AG04450 (cell line): ENCODE measurements around the gene NCAN. TPM values are rescaled to one million over a fixed set of nuclear protein-coding genes. Genes with fewer than 3 reads are reported as not detected.

ENCODE experiments used
- CTCF ChIA-PET: fragments of 300-600, 350-600 bp; formaldehyde crosslinking; extraction: SDS; loops from one replicate; lab custom pipeline; 2022; ENCODE audit warnings: antibody characterized with exemption, inconsistent platforms; lab: Charles Lee
- POLR2A ChIA-PET: fragments of 350-600 bp; formaldehyde crosslinking; extraction: SDS; loops from one replicate; lab custom pipeline; 2021; ENCODE audit warnings: antibody characterized with exemption, inconsistent platforms; lab: Yijun Ruan, JAX
- DNase-seq: peaks from one replicate; pipeline ENCODE4 v3.0.0-alpha.2; 2011; ENCODE audit warnings: low read depth, low spot score
- H3K27ac ChIP-seq: one replicate; pipeline ENCODE4 v1.5.1; 2012; ENCODE audit warnings: low read depth, low read length, control low read depth
- H3K27me3 ChIP-seq: one replicate; pipeline ENCODE4 v1.6.0; 2012; ENCODE audit warnings: low read length; ENCODE audit not compliant: control insufficient read depth, insufficient read depth
- H3K4me3 ChIP-seq: 2 replicates; pipeline ENCODE4 v1.5.1; 2011; ENCODE audit warnings: mild to moderate bottlenecking, low read depth, low read length, control low read depth
- H3K9me3 ChIP-seq: 2 replicates; pipeline ENCODE4 v1.5.1; 2012; ENCODE audit warnings: low read length; ENCODE audit not compliant: control insufficient read depth, insufficient read depth
- CTCF ChIP-seq: IDR thresholded peaks from 2 replicates; pipeline ENCODE4 v1.5.1; 2011; ENCODE audit warnings: low read depth, low read length, control low read depth, inconsistent platforms
- polyA plus RNA-seq: library from polyadenylated mRNA; depleted of rRNA; stranded (reverse); fragments of >200 nt; gene quantifications from 2 replicates; pipeline ENCODE4 v1.2.3, GENCODE V29; 2011; rRNA removed
- small RNA-seq: library from RNA; depleted of rRNA; stranded (forward); fragments of <200 nt; gene quantifications from one replicate; pipeline ENCODE3, GENCODE V24; 2012; ENCODE audit warnings: low read depth; ENCODE audit not compliant: insufficient read length

NCAN gene
- polyA plus RNA-seq, 1 experiment: not detected

- POLR2A ChIA-PET: interaction anchor here (0.6 kb wide), 1 partner anchor 19 kb away, joined by 4 read pairs; no protein-coding TSS in a partner anchor
- no peak for TF ChIP-seq CTCF
Measured at GRCh38 chr19:19297759-19298158, 86.0 kb downstream of the NCAN start.

GRCh38 chr19:19300613-19301012, 88.9 kb downstream of the NCAN start:
- ChIA-PET POLR2A (no interaction called here), CTCF (no interaction called here)
- Histone ChIP-seq H3K27ac (no peak overlapping the region), H3K27me3 (no peaks in the 10 kb centered on the region), H3K4me3 (no peak overlapping the region), H3K9me3 (no peaks in the 10 kb centered on the region)
- no peak for DNase-seq
- TF ChIP-seq CTCF: no peak

More at GRCh38 chr19:19297759-19298158, 86.0 kb downstream of the NCAN start:
- DNase-seq: no peak
- Histone ChIP-seq H3K4me3 (no peak overlapping the region), H3K27me3 (no peaks in the 10 kb centered on the region), H3K9me3 (peaks cover 7% of the 10 kb centered on the region; the same call in 1 of the 2 replicates), H3K27ac (no peak overlapping the region)
- CTCF ChIA-PET: no interaction called here

Small RNAs within 50 kb of the gene (small RNA-seq; reads per million reads assigned to genes)
- not detected for gene RNU6-1028P

Other genes with a start within 250 kb of the NCAN start
- gene SUGP2, start 178.4 kb upstream of the NCAN start, polyA plus RNA-seq: 39.2 and 44.2 TPM in 2 replicates
- 18.9 and 26.4 TPM in 2 replicates for gene ARMC6, start 178.4 kb upstream of the NCAN start, polyA plus RNA-seq
- 3.7 and 4.8 TPM in 2 replicates for gene SLC25A42, start 148.0 kb upstream of the NCAN start, polyA plus RNA-seq
- 16.0 and 21.7 TPM in 2 replicates for gene TMEM161A, start 73.5 kb upstream of the NCAN start, polyA plus RNA-seq
- gene MEF2B, start 41.7 kb upstream of the NCAN start, polyA plus RNA-seq: 0.38 and 0.74 TPM in 2 replicates
- gene BORCS8, start 19.8 kb upstream of the NCAN start, polyA plus RNA-seq: 16.6 and 18.5 TPM in 2 replicates
- 53.3 and 79.9 TPM in 2 replicates for gene RFXANK, start 19.7 kb upstream of the NCAN start, polyA plus RNA-seq
- gene NR2C2AP, start 8.5 kb upstream of the NCAN start, polyA plus RNA-seq: 3.8 and 4.1 TPM in 2 replicates
- 0.86 and 1.0 TPM in 2 replicates for gene TM6SF2, start 61.3 kb downstream of the NCAN start, polyA plus RNA-seq
- gene SUGP1, start 108.6 kb downstream of the NCAN start, polyA plus RNA-seq: 25.2 and 34.9 TPM in 2 replicates
- gene MAU2, start 108.9 kb downstream of the NCAN start, polyA plus RNA-seq: 14.7 and 20.0 TPM in 2 replicates
- gene GATAD2A, start 193.7 kb downstream of the NCAN start, polyA plus RNA-seq: 22.0 and 23.4 TPM in 2 replicates